SIG-M5 treated with dmso at 0.1 percent for 504 hours (cell line): ENCODE data around the gene LCN2.
A peak's percentile ranks its signal among the peaks of the same experiment; 100 is the strongest.

Experiments
- DNase-seq: peaks from one replicate; lab custom pipeline; 2025; ENCODE audit not compliant: unreplicated experiment; lab: John Stamatoyannopoulos, UW

LCN2 gene

DNA sequence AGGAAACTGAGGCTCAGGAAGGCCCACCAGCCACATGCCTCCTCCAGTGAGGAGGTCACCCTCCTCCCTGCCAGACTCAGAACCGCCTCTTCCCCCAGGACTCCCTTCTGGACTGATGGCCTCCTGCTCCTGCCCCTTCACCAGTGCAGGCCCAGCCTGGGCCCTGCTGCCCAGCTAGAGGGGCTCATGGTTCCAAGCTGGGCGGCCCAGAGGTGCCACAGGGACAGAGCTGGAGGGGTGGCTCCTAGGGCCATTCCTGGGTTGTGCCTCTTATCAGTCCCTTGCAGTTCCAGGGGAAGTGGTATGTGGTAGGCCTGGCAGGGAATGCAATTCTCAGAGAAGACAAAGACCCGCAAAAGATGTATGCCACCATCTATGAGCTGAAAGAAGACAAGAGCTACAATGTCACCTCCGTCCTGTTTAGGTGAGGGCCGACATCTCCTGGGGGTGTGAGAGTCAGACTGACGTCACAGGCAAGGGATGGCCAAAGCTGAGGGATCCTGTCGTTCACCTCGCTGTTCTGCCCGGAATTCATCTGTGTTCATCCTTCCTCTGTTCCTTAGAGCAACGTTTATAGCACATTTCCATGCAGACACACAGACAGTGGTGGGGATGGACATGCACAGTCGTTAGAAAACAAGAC, 819 bp downstream of the LCN2 start:
- DNase-seq = no peak

DNA sequence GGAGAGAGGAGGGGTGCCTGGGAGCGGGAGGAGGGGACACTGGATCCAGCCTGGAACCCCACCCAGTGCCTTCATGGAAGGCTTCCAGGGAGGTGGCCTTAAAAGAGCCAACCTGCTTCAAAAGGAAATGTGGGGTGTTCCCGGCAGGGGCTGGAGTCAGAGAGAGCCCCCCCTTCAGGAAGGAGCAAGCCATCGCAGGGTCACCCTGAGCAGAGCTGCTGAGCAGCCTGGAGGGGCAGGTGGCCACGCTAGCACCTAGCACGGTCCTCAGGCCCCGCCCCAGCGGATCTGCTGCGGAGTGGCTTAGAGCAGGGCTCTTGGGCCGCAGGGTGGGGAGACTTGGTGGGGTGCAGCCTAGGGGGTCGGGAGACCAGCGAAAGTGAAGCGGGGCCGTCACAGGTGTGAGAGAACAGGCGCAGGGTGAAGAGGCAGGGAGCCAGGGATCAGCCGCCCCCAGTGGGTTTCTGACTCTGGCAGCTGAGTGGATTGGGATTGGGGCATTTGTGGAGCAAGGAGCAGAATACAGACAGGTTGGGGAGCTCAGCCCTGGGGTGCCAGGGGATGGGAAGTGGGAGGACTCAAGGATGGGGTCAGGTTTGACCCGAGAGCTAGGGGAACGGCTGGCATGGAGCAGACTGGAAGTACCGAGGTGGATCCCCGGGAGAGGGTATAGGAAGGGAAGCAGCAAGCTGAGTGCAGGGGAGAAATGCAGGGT, 1.5 kb downstream of the LCN2 start:
- DNase-seq = no peak

DNA sequence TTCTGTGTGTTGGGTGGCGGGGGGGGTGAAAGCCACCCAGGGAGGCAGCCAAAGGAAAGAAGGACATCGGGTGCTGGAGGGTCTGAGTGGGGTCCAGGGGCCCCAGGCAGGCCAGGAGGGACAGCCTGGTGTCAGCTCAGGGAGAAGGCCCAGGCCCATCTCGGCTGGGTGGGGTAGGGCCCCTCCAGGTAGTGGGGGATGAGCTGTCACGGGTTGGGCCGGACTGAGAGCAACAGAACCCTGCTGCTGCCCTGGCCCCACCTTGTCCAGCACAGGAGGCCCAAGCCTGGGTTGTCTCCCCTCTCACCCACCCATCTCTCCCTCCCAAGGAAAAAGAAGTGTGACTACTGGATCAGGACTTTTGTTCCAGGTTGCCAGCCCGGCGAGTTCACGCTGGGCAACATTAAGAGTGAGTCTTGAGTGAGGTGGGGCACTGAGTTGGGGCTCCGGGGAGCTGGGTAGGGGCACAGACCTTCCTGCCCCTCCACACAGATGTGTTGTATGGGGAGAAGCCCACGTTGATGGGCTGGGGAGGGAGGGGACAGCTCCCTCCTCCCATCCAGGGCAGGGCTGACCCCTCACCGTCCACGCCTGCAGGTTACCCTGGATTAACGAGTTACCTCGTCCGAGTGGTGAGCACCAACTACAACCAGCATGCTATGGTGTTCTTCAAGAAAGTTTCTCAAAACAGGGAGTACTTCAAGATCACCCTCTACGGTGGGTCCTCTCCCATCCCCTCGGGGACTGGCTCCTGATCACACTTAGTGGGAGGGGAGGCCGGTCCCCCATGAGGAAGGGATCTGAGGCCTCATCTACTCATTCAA, 2.3 kb downstream of the LCN2 start:
- no peak for DNase-seq

DNA sequence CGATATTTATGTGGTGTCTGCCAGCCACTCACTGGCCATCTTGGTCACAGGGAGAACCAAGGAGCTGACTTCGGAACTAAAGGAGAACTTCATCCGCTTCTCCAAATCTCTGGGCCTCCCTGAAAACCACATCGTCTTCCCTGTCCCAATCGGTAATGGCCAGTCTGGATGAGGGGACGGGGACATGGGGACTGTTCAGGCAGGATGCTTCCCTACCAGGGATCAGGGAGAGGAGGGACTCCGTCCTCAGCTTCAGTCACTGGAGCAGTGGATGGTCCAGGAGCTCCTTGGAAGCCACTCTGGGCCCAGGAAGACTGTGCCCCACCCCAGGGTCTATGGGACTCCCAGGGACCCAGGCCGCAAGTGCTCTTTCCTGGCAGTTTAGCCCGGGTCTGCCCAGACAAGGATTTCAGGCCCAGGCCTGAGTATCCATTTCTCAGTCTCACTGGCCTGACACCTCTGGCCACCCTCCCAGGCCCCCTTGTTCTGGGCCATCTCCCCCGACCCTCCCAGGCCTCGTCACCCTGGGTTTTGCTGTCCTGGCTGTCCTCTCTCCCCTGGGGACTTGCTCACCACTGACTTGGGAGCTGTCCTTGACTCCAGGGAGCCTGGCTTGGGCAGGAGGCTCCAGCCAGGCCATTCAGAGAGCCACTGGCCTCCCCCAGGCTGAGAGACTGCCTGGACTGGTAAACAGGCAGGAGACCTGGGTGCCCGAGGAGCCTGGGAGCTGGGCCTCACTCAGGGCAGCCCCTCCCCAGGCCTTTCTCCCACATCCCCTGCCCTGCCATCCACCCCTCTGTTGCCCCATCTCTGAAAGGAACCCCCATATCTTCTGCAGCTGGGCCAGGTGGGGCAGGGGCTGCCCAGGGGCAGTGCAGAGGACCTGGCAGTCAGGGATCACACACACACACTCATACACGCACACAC, 3.1 kb downstream of the LCN2 start:
- DNase-seq = no peak

DNA sequence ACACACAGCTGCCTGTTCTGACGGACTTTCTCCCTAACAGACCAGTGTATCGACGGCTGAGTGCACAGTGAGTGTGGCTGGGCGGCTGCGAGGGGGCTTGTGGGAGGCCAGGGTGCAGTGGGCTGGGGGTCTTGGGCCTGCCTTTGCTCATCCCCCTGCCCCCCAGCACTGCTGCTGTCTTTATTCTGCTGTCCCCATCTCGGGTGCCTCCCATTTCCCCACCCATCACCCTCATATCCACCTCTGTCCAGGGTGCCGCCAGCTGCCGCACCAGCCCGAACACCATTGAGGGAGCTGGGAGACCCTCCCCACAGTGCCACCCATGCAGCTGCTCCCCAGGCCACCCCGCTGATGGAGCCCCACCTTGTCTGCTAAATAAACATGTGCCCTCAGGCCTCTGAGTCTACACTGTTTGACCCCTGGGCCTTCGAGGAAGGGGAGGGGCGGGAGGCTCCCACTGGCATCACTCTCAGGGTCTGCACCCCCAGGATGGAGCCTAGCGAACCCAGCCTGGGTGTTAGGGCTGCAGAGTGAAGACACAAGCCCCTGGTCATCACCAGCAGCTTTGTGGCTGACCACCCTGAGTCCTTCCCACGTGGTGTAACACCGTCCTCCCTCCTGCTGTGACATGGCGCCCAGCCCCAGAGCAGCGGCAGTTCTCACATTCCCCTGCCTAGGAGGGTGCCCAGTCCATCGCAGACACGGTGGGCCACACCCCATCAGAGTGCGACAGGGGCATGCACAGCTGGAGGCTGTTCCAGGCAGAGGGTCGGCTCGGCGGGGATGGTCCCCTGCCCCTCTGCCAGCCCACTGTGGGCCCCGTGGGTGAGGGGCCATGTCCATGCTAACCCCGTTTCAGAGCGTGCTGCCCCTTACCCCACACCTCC, 4.0 kb downstream of the LCN2 start:
- DNase-seq = no peak

DNA sequence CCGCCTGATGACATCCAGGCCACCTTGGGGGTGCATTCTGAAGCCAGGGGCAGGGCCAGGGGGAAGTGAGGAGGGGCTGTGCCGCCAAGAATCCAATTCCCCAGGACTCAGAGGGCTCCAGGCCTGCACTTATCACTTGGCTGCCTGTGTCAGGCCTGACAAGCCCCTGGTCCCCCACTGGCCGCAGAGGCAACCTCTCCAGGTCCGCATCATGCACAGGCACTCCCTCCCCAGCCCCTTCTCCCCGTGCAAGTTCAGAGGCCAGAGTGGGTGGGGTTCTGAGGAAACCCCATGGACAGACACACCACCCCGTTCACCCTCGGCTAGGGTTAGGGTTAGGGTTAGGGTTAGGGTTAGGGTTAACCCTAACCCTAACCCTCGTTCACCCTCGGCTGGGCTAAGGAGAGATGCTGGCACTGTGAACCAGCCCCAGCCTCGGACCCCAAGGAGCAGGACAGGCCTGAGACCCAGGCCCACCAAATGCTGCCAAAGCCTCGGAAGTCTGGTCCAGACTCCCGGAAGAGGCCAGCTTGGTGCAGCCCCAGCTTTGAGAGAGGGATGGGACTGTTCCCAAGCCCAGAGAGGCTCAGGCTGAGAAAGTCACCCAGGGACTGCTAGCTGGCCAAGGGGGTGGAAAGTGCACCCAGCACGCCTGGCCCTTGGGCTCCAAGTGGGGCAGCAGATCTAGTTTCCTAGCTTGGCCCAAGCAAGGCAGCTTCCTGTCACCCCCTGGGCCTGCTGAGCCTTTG, 4.9 kb downstream of the LCN2 start:
- DNase-seq = no peak

DNA sequence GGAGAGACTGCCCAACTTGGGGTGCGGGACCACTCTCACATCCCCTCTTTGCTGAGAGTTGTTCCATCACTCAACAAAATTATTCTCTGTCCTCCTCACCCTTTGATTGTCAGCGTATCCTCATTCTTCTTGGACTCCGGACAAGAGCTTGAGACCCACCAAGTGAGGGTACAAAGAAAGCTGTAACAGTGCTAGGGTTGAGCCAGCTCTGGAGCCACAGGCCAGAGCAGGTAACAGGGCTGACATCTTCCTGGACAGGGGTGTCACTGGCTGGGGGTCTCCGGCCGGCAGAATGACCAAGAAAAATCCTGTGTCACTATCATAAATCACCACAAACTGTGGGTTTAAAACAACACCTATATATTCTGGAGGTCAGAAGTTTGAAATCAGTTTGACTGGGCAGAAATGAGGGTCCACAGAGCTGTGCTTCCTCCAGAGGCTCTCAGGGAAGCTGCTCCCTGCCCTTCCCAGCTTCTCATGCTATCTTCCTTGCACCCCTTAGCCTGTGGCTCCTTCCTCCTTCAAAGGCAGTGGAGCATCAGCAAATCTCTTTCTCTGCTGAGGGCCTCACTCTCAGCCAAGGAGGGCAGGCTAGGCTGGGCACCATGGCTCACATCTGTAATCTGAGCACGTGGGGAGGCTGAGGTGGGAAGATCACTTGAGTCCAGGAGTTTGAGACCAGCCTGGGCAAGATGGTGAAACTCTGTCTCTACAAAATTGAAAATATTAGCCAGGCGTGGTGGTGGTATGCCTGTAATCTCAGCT, 6.7 kb downstream of the LCN2 start:
- no peak for DNase-seq

DNA sequence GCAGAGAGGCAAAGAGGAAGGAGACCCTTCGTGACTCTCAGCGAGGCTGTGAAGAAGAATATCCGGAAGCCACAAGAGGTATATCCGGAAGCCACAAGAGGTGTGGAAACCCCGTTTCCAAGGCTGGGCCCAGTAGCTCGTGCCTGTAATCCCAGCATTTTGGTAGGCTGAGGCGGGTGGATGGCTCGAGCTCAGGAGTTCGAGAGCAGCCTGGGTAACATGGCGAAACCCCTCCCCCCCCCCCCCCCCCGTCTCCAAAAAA, 10.2 kb downstream of the LCN2 start:
- DNase-seq = peak; percentile 73

DNA sequence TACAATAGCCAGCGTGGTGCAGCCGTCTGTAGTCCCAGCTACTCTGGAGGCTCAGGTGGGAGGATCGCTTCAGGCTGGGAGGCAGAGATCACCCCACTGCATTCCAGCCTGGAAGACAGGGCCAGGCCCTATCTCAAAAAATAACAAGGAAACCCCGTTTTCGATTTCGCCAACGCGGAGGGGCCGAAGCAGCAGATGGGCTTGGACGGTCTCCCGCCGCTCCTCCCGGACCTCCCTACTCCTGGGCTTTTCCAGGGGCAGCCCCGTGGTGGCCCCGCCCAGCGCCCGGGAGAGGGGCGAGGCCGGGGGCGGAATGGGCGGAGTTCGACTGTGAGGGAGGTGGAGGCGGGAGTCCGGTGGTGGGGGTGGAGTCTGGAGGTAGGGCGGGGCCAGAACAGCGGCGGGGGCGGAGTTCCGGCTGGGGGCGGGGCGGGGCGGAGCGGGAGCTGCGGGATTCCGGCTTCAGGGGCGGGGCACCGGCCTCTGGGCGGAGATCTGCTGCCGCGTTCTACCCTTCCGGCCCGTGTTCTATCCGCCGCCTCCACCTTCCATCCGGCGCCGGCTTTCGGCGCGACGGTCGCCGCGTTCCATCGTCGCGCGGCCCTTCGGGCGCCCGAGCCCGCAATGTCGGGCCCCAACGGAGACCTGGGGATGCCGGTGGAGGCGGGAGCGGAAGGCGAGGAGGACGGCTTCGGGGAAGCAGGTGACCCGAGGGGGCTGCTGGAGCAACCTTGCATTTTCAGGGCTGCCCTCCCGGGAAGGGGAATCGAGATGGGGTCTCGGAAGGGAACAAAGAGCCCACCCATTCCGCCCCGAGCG, 10.7 kb downstream of the LCN2 start, which contains the start of gene BBLN:
Gene BBLN (plus strand): TSS at position 482 of the 819 bp plus-strand sequence. CDS start 143 bp downstream, at position 625.
- DNase-seq = peak; percentile 87

DNA sequence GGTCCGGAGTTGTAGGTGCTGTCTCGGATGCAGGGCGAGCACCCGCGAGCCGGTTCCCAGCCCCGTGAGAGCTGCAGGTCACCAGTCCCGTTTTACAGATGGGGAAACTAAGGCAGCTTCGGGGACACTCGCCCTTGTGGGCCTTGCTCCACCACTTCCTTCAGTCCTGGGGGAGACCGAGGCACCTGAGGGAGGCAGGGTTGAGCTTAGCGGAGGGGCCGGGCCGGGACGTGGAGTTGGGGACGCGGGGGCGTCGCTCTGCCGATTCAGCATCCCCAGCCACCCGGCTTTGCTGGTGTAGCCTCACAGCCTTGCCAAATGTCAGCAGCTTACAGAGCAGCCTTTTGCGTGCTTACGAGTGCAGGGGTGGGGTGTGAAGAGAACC, 11.3 kb downstream of the LCN2 start:
- peak; percentile 21 for DNase-seq

DNA sequence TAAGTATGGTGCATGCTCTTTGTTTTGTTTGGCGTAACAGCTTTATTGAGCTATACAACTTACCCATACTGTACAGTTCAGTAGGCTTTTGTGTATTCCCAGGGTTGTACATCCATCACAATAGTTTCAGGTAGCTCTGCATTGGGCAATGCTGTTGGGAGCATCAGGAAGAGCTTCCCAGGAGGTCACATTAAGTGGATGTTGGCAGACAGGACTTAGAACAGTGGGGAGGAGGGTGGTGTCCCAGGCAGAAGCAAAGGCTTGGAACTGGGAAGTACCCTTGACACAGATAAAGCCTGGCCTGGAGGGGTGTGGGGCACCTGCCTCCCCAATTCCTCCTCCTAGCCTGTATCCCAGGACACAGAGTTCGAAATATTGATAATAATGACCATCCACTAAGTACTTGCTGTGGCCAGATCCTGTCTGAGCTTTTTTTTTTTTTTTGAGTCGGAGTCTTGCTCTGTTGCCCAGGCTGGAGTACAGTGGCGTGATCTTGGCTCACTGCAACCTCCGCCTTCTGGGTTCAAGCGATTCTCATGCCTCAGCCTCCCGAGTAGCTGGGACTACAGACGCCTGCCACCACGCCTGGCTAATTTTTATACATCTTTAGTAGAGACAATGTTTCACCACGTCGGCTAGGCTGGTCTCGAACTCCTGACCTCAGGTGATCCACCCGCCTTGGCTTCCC, 12.1 kb downstream of the LCN2 start:
- no peak for DNase-seq

DNA sequence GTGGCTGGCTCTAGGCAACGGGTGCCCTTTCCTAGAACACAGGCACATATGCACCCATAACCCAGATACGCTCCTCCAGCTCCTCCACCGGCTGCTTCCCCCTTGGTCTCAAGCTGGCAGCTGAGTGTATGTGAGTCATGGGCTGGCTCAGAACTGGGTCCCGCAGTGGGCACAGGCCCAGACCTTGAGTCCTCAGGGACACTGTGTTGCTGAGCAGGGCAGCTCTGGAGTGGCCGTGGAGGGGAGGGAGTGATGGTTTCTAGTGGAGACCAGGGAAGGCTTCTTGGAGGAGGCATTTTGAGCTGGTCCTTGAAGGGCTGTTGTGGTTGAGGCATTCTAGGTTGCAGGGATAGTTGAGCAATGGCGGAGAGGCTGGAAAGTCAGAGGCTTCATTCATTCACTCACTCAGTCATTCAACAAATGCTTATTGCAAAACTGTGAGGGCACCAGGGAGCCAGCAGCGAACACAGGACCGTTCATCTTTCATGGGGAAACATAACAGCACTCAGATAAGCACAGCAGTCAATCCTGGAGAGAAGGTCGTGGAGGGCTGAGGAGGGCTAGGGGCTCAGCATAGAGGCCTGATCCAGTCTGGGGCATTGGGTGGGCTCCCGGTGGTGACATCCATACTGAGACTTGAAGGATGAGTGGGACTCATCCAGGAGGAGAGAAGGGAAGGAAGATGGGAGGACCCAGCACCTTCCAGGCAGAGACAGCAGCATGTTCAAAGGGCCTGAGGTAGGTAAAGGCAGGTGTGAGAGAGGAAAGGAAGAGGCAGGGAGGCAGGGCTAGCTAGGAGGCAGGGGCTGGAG, 13.2 kb downstream of the LCN2 start:
- DNase-seq = no peak

DNA sequence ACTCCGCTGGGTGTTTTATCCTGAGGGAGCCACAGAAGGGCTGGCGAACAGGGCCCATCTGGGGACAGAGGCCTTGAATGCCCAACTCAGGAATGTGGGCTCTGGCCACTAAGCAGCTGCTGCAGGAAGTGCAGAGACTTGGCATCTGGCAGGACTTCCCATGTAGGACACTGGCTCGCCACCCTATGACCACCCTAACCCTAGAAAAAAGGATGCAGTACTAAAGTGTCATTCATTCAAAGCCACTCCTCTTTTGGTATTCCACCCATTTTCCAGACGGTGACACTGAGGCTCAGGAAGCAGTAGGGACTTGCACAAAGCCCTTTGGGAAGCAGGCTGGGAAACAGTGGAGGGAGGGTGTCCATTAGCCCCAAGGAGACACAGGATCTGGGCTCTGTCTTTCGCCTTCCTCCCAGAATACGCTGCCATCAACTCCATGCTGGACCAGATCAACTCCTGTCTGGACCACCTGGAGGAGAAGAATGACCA, 13.8 kb downstream of the LCN2 start:
- DNase-seq = no peak

DNA sequence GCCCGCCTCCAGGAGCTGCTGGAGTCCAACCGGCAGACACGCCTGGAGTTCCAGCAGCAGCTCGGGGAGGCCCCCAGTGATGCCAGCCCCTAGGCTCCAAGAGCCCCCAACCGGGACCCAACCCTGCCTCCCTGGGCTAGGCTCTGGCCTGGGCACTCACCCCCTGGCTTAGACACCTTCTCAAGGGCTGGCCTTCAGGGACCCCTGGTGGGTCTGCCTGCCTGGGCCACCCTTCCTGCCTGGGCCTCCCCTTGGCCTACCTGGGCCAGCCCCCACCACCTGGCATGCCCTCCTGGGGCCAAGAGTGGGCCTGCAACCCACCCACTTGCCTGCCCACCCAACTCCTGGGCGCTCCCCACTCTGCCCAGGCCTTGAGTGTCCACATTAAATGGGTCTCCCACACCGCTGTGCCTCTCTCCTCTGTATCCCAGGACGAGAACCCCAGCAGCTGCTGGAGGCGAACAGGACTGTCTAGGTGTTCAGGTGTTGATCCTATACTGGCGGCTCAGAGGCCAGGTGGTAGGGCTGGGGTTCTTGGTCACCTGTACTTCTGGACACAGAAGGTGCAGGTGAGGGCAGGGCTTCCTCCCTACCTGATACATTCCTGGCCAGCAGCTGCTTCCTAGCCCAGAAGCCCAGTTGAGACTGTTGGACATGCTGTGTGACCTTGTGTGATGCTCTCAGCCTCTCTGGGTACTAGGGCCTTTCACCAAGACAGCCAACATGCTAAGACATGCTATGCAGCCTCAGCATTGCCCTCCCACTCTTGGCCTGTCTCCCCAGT, 14.5 kb downstream of the LCN2 start:
- no peak for DNase-seq

DNA sequence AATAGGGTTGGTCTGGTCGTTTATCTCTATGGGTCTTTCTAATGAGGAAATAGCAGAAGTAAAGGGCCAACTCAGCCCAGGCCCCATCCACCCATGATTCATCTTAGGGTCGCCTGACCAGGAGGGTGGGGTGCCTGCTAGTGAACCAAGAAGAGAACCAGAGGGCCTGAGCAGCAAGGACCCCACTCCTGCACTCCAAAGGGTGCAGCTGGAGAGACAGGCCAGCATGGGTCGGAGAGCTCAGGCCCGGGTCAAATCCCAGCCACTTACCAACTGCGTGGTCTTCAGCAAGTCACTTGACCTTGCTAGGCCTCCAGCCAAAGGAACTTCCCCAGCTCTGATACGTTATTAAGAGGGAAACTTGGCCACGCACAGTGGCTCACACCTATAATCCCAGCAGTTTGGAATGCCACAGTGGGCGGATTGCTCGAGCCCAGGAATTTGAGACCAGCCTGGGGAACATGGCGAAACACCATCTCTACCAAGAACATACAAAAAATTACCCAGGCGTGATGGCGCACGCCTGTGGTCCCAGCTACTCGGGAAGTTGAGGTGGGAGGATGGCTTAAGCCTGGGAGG, 15.1 kb downstream of the LCN2 start:
- DNase-seq = no peak
